ENCODE results near the gene SERTAD3.
A peak's percentile ranks its signal among the peaks of the same experiment; 100 is the strongest.

The SERTAD3 gene

DNA sequence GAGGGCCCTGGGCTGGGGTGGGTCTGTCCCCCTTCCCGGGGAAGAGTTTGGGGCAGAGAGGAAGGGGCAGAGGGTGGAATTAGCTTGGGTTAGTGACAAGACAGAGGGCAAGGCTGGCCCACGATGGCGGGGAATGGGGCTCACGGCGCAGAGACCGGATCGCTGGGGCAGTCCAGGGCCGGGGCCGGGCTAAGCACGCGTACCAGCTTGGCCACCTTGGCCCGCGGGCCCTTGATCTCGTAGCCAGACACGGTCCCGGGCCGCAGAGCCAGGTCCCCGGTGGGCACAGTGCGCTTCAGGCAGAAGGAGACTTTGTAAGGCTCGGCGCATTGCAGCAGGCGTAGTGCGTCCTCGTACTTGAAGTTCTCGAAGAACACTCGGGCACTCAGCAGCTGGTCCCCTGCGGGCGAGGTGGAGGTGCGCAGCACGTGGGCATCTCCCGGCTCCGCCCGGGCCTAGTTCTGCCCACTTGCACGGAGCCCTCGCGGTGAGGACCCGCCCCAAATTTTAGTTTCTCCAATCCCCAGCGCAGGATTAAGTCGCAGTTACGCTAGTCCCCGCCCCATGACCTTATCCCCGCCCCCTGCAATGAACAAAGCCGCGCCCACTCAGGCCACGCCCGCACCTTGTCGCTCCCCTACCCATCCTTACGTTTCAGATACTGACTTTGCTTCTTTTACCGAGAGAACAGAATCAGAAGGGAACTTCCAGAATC, 45.6 kb downstream of the SERTAD3 start:
- in situ Hi-C loops (cut with HindIII; ENCODE audit: low pct_ligation_motif_present, low sequenced_read_pairs), result no loop called here
- no peaks in the 10 kb centered on the region for H3K36me3 ChIP-seq (replicated peaks)
- H3K4me3 ChIP-seq (ENCODE audit: low read depth, low read length), result peak overlapping the region; percentile 20
- no peaks in the 10 kb centered on the region for H3K27me3 ChIP-seq (replicated peaks)
- TF ChIP-seq, protein P1, sequence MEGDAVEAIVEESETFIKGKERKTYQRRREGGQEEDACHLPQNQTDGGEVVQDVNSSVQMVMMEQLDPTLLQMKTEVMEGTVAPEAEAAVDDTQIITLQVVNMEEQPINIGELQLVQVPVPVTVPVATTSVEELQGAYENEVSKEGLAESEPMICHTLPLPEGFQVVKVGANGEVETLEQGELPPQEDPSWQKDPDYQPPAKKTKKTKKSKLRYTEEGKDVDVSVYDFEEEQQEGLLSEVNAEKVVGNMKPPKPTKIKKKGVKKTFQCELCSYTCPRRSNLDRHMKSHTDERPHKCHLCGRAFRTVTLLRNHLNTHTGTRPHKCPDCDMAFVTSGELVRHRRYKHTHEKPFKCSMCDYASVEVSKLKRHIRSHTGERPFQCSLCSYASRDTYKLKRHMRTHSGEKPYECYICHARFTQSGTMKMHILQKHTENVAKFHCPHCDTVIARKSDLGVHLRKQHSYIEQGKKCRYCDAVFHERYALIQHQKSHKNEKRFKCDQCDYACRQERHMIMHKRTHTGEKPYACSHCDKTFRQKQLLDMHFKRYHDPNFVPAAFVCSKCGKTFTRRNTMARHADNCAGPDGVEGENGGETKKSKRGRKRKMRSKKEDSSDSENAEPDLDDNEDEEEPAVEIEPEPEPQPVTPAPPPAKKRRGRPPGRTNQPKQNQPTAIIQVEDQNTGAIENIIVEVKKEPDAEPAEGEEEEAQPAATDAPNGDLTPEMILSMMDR (IDR thresholded peaks at IDR 0.05; ENCODE audit: low read depth, low read length, missing control alignments), result no peak
- no peak overlapping the region for H3K27ac ChIP-seq
- peak; percentile 25 for DNase-seq

DNA sequence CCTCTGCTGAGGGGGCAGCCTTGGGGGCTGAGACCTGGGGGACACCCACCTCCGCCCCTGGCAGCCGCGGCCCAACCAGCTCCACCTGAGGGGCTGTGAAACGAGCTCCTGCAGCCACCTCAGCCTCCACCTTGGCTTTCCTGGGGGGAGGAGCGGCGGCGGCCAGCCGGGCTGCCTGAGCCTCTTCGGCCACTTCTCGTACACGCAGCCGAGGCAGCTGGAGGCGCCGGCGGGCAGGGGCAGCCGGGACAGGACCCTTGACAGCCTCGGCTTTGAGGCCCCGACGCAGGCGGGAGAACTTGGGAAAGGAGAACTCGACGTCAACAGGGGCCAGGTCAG, 46.6 kb downstream of the SERTAD3 start:
- no peak for DNase-seq
- Histone ChIP-seq H3K27me3 (replicated peaks) (no peaks in the 10 kb centered on the region), H3K4me3 (ENCODE audit: low read depth, low read length) (no peak overlapping the region), H3K27ac (no peak overlapping the region), H3K36me3 (replicated peaks) (no peaks in the 10 kb centered on the region)
- in situ Hi-C loops (cut with HindIII; ENCODE audit: low pct_ligation_motif_present, low sequenced_read_pairs), result no loop called here
- TF ChIP-seq, protein P1 (IDR thresholded peaks at IDR 0.05; ENCODE audit: low read depth, low read length, missing control alignments), result no peak

DNA sequence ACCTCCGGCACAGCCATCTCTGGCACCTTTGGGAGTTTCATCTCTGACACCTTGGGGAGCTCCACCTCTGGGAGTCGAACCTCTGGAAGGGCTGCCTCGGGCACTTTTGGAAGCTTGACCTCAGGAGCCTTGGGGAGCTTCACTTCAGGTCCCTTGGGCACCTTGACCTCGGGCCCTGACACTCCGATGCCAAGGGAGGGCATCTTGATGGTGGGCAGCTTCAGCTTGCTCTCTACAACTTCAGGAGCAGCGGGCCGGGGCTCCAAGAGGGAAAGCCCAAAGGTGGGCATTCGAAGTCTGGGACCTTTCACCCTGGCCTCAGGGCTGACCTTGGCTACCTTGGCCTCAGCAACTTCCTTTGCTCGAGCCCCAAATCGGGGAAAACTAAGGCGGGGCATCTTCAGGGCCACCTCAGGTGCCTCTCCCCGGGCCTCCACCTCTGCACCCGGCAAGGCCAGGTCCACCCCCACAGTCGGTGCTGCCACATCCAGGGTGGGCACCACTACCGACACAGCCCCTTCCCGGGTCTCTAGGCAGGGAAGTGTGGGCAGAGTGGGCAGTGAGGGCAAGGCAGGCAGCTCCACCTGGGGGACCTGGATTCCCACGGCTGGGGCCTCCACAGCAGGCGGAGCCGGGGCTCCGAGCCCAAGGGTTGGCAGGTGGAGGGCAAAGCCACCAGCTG, 47.1 kb downstream of the SERTAD3 start:
- no peak for DNase-seq
- Histone ChIP-seq H3K4me3 (ENCODE audit: low read depth, low read length) (no peak overlapping the region), H3K27ac (no peak overlapping the region), H3K27me3 (replicated peaks) (no peaks in the 10 kb centered on the region), H3K36me3 (replicated peaks) (no peaks in the 10 kb centered on the region)
- TF ChIP-seq, protein P1 (IDR thresholded peaks at IDR 0.05; ENCODE audit: low read depth, low read length, missing control alignments), result no peak
- in situ Hi-C loops (cut with HindIII; ENCODE audit: low pct_ligation_motif_present, low sequenced_read_pairs), result no loop called here

DNA sequence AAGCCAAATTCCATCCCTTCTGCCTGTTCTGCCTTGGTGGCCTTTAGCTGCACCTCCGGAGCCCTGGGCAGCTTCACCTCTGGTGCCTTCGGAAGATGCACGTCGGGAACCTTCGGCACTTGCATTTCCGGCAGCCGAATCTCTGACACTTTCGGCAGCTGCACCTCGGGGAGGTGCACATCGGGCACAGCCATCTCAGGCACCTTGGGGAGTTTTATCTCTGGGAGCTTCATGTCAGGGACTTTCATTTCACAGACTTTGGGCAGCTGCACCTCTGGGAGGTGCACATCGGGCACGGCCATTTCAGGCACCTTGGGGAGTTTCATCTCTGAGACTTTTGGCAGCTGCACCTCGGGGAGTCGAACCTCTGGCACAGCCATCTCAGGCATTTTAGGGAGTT, 48.2 kb downstream of the SERTAD3 start:
- Histone ChIP-seq H3K27ac (no peak overlapping the region), H3K27me3 (replicated peaks) (no peaks in the 10 kb centered on the region), H3K36me3 (replicated peaks) (no peaks in the 10 kb centered on the region), H3K4me3 (ENCODE audit: low read depth, low read length) (no peak overlapping the region)
- TF ChIP-seq, protein P1 (IDR thresholded peaks at IDR 0.05; ENCODE audit: low read depth, low read length, missing control alignments), result no peak
- no peak for DNase-seq
- in situ Hi-C loops (cut with HindIII; ENCODE audit: low pct_ligation_motif_present, low sequenced_read_pairs), result no loop called here

DNA sequence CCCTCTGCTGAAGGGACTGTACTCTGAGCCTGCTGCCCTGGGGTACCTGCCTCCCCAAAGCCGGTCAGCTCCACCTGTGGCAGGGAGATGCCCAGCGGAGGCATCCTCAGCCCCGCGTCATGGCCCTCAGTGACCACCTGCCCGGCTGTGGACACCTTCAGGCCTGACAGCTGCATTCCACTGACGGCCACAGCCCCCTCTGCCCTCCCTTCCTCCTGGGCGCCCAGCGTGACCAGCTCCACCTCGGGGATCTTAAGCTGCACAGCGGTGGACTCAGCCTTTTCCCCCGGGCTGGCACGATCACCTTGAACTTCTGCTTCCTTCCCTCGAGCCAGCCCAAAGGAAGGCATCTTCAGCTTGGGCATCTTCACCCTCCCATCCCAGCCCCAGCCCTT, 49.3 kb downstream of the SERTAD3 start:
- in situ Hi-C loops (cut with HindIII; ENCODE audit: low pct_ligation_motif_present, low sequenced_read_pairs), result no loop called here
- Histone ChIP-seq H3K27me3 (replicated peaks) (no peaks in the 10 kb centered on the region), H3K27ac (no peak overlapping the region), H3K4me3 (ENCODE audit: low read depth, low read length) (no peak overlapping the region), H3K36me3 (replicated peaks) (no peaks in the 10 kb centered on the region)
- DNase-seq, result no peak
- TF ChIP-seq, protein P1 (IDR thresholded peaks at IDR 0.05; ENCODE audit: low read depth, low read length, missing control alignments), result no peak

All from brain microvascular endothelial cell (primary cell).